A673 (cell line): ENCODE results near the gene SPATA46.

ENCODE experiments used
- CTCF ChIP-seq: fragments of 300-800, 200-600 bp; sonication (generic); conservative IDR thresholded peaks from 2 replicates; pipeline ENCODE4 v1.5.1; 2017; ENCODE audit warnings: low read depth, mild to moderate bottlenecking, antibody characterized with exemption, low read length, moderate library complexity, mixed read lengths
- EZH2 ChIP-seq: fragments of 200-600 bp; sonication (generic); IDR thresholded peaks from 2 replicates; pipeline ENCODE4 v1.6.1; 2017; ENCODE audit warnings: borderline replicate concordance, low read depth, mild to moderate bottlenecking, mixed read lengths, antibody characterized with exemption, low read length; ENCODE audit not compliant: poor library complexity, severe bottlenecking

DNA sequence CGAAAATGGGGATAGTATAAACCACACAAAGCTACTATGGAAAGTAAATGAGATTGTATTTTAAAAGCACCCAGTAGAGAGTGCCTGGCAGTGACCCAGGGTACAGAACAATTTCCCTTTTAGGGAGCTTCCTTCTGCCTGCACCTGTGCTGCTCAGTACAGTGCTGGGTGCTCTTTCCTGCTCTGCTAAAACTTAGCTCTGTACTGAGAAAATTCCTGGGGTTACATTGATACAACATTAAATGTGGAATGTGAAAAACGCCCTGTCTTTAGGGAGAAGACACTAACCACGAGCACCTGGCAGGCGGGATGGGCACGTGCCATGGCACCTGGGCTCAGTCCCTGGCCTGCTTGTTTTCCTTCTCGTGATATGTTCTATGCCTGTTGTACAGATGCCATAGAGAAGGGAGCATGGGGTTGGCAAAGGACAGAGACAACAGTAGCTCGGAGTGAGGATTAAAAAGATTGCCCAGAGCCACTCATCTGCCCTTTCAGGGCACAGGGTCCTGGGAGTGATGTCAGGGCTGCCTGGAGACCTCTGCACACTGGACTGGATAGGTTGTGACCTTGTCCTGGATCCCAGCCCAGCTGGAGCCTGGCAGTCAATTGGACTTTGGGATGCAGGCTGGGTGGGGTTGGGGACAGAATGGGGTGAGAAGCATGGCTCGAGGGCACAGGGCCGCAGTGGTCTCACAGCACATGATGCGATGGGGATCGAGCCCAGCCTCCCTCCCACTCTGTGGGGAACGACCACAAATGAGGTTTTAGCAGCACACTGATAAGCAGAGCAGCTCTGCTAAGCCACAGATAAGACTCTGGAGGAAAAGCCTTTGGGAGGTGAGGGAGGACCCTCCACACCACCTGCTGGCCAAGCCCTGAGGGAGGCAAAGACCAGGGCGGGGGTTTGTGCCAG, 4.2 kb downstream of the SPATA46 start:
- TF ChIP-seq CTCF: no peak
- no peak for TF ChIP-seq EZH2
